HG03039 (cell line): ENCODE measurements around the gene TIGD3.

ENCODE experiments used
- ATAC-seq: cut with Tn5 transposase; IDR thresholded peaks from one replicate; pipeline ENCODE4 v1.9.1; 2021; ENCODE audit warnings: mild to moderate bottlenecking, moderate library complexity; ENCODE audit not compliant: unreplicated experiment

TIGD3 gene

GRCh38 chr11:65404638-65405339 is 50.2 kb downstream of the TIGD3 start:
- ATAC-seq, result no peak
